T-helper 1 cell (primary cell): Measurements from ENCODE around the gene ZNF213.
"Not testable (repeated sequence)": the region's sequence is repeated elsewhere in the genome, so short reads cannot be mapped to it uniquely, and the experiment has no call there.

Experiments
- DNase-seq, 5 donors: peaks; one replicate each; pipeline ENCODE4 v3.0.0-alpha.2; 2012 to 2020

ZNF213 gene

DNA sequence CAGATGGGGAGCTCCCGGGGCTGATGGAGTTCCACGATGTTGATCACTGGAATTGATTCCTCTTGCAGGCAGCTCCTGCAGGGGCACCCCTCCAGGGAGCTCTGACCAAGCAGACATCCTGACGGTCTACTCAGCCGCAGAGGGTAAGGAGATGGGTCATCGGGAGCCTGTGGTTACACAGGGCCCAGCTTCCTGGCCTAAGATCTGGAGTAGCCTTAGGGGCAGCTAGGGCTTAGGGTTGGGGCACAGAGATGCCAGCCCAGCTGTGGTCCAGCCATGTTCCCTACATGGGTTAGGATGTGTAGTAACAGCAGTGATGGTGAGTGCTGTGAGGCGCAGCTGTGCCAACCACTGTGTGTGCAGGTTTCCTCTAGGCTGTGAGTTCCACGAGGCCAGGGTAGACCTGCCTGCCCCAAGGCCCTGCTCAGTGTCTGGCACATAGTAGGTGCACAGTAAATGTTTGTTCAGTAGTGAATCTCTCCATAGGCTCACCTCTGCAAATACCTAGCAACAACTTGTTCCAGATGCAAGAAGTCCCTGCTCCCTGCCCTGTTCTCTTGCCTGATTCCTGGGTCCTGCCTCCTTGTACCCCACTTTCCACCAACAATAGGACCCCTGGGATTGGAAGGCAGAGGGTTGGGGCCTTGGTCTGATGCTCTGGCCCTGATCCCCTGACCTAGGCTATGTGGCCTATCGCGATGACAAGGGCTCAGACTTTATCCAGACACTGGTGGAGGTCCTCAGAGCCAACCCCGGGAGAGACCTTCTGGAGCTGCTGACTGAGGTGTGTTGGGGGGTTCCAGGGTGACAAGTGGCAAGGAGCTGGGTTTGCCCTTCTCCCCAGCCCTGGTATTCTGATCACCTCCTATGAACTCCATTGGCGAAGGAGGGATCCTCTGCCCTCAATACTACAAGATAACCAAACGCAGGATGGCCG lies 13.7 kb downstream of the ZNF213 start:
- DNase-seq, result no peak

DNA sequence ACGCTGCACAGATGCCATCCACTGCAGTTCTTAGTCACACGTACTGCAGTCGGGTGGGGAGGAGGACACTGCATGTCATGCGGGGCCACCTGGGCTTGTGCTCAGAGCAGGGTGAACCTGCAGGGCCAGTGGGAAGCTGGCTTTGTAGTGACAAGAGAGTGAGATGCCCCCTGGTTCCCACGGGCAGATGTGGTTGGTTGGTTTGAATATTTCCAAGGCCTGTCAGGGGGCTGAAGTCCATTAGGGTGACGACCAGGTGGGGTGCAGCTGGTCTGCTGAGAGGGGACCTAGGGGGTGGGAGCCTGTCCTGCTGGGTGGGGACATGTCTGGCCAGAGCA lies 14.3 kb downstream of the ZNF213 start:
- DNase-seq, result no peak

DNA sequence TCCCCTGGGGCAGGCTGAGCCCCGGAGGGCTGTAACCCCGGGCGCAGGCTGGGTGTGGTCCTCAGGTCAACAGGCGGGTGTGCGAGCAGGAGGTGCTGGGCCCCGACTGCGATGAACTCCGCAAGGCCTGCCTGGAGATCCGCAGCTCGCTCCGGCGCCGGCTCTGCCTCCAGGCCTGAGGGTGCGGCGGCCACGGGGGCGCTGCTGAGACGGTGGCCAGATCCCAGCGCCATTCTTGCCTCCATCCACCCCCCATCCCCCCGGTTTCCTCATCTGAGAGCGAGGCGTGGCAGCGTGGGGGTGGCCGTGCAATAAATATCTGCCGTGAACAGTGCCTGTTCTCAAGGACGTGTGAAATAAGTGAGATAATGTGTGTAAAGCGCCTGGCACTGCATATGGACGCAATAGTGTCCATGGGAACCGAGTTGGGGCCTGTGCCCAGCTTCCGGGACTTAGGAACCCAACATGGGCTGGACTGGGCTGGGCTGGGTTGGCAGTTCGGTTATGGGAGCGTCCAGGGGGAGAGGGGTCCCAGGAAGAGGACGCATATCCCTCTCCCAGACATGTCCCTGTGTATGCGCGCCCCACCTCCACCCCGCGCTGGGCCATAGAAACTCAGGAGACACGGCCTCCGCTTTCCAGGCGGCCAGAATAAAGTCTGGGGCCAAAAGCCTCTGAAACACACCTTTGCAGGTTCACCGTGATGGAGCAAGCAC lies 15.0 kb downstream of the ZNF213 start:
- peak in 1 of 5 donors; percentile 65 for DNase-seq

DNA sequence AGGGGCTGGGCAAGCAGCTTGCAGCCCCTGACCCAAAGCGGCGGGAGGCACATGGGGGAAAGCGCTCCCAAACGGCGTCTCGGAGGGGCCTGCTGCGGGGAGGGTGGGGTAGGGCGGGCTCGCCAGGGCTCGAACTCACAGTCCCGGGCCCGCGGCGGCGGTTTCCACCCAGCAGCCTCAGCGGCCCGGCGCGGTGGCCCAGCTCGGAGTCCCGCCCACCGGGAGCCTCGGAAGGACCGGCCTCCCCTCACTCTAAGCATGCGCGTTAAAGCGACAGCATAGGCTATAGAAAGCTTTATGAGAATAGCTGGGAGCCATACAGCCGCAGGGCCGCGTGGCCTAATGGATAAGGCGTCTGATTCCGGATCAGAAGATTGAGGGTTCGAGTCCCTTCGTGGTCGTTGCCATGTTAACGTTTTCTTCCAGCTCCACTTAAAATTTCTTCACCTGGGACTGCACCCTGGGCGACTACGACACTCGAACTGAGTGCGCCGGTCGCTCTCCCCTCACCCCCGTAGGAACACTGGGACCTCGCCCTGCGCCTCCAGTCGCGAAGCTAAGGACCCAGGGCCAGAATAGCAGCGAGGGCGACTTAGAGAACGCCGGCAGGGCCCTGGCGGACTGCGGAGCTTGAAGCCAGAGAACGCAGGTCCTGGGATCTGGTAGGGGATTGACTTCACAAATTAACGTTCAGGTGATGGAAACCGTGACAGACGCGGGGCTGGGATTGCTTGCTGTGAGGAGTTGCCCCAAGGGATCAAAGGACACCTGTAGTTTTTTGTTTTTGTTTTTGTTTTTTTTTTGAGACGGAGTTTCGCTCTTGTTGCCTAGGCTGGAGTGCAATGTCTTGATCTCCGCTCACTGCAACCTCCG lies 15.8 kb downstream of the ZNF213 start:
- DNase-seq, result peak; percentile 89 to 96 (median 94)

DNA sequence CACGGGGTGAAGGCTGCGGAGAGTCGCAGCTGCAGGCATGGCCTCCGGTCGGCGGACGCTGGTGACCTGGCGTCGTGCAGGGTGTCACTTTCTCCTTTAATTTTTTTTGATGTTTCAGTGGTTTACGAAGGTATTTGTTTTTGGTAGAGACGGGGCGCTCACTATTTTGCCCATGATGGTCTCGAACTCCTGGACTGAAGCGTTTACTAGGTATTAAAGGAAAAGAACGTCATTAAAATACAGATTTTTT lies 17.1 kb downstream of the ZNF213 start:
- DNase-seq, result no peak

DNA sequence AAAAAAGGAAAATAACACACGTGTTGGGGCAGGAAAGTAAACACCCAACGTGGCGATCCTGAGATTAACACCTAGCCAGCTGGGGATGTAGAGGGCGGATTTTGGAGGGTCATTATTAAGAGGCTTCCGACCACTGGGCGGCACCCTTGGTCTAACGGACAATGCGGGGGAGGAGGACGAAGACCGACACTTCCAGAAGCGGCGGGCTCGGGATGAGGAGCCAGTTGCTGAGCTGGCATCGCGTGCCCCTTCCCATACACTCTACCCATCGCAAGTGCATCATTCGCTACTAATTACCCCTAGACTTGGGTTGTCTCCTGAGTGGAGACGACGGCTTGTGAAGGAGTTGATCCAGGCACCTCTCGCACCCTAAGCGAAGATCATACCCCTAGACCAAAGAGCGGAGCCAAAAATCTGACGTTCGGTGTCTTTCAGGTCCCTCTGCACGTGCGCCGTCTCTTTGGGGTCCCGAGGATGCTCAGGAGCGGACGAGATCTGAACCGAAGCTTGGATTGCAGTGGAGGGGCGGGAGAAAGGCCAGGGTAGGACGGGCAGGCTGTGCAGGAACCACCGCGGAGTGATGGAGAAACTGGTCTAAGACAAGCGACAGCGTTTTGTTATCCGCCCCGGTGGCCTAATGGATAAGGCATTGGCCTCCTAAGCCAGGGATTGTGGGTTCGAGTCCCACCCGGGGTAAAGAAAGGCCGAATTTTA lies 17.6 kb downstream of the ZNF213 start:
- peak in 4 of 5 donors; percentile 25 to 84 (median 54) for DNase-seq

DNA sequence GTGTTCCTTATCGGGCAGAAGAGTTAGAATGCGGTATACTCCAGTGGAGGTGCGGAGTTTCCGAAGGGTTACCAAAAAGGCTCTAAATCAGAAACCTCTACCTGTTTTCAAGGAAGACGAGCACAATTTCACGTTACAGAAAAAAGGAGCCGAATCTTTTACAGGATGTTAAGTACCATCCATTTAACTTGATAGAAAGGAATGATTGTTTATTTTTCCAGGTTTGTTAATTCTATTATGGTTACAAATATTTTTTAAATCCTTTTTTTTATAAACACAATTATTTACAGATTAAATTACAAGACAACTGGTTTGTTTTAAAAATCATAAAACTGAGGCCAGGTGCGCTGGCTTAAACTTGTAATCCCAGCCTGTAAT lies 18.2 kb downstream of the ZNF213 start:
- no peak for DNase-seq

DNA sequence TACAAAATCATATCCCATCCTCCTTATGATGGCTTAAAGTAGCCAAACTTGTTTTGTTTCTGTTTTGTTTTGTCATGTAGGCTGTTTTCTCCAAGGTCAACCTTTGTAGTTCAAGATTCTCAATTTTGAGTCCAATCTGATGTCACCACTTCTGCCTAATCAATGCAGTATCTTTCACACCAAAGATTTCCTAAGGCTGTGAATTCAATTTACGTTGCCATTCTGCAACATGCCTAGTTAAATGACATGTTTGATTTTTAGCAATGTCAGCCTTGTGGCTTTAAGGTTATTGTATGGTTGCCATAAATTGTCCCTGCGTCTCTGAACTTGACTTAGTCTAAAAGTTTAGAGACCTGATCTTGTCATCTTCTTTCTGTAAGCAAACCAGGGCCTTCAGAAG lies 20.4 kb downstream of the ZNF213 start:
- no peak for DNase-seq

DNA sequence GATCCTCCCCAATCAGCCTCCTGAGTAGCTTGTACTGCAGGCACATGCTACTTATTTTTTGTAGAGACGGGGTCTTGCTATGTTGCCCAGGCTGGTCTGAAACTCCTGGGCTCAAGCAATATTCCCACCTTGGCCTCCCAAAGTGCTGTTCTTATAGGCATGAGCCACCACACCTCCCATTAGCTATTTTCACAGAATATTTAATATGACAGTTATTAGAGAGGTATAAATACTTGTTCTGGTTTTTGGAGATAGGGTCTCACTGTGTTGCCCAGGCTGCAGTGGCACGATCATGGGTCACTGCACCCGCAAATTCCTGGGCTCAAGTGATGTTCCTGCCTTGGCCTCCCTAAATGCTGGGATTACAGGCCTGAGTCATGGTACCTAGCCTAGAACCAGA lies 21.1 kb downstream of the ZNF213 start:
- DNase-seq, result no peak

DNA sequence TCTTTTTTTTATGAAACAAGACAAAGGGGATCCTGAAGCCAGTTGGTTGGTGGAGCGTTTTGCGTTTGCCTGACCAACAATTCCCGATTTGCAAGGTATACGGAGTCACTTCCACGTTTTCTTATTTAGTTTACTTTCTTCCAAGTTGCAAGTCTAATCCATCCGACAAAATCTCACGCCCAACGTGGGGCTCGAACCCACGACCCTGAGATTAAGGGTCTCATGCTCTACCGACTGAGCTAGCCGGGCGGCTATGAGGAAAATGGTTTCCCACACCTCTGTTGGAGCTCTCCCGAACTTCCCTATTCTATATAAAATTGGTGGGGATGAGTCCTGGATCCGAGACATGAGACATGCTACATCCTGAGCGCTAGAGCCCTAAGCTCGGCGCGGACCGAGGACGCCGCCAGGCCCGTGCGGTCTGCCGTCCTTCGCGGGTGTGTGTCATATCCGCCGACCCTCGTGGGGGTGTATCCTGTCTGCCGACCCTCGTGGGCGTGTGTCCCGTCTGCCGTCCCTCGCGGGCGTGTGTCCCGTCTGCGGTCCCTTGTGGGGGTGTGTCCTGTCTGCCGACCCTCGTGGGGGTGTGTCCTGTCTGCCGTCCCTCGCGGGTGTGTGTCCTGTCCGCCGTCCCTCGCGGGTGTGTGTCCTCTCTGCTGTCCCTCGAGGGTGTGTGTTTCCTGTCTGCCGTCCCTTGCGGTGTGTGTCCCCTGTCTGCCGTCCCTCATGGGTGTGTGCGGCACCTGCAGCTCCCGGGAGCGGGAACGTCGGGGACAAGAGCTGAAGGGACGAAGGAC lies 22.6 kb downstream of the ZNF213 start:
- DNase-seq, result peak in 4 of 5 donors; percentile 47 to 66 (median 58)

DNA sequence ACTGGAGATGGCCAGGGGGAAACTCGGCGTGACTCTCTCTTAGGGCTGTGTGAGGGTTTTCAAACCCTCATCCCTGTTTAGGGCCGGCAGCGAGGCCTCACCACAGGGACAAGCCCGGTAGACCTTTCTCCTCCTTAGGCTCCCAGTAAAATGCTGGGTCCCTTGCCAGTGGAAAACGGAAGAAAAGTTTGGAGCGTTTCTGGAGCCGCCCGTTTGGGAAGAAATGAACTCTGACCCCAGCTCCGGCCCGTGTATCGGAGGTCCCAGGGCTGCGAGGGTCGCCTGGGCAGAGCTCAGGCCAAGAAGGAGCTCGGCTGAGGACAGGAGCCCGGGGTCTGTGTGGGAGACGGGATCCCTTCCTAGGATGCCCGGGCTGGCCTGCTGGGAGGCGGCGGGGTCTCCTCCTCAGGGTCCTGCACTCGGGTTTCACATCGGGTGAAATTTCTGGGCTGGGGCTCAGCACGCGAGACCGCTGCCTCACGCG lies 23.2 kb downstream of the ZNF213 start:
- DNase-seq, result no peak

DNA sequence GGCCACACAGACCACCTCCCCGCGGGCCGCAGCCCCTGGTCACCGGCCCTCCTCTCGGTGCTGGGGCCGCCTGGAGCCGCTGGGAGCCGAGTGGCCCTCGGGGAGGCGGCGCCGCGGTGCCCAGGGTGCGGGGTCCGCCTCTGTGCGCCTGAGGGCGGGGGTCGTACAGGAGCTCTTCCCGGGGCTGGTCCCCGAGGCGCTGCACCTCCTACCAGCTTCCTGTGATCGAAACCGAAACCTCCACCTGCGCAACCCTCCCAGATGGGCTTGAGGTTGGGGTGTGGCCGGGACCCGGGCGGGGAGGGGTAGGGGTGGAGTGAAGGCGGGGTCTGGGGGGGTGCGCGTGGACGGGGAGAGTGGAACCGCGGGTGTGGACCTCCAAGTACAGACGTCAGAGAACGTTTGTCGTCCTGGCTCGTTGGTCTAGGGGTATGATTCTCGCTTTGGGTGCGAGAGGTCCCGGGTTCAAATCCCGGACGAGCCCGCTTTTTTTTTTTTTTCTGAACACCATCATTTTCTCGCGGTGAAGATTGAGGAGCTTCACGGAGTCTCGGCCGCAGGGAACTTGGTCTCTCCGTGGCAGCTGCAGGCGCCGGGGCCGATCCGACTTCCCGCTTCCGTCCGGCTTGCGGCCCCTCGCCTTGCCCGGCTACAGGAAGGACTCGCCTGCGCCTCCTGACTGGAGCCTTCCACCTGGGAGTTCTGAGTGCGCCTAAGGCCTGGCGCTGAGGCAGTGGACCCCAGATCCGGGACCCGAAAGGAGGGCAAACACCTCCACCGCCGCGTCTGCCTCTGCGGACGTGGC lies 23.9 kb downstream of the ZNF213 start:
- peak; percentile 87 to 94 (median 94) for DNase-seq

DNA sequence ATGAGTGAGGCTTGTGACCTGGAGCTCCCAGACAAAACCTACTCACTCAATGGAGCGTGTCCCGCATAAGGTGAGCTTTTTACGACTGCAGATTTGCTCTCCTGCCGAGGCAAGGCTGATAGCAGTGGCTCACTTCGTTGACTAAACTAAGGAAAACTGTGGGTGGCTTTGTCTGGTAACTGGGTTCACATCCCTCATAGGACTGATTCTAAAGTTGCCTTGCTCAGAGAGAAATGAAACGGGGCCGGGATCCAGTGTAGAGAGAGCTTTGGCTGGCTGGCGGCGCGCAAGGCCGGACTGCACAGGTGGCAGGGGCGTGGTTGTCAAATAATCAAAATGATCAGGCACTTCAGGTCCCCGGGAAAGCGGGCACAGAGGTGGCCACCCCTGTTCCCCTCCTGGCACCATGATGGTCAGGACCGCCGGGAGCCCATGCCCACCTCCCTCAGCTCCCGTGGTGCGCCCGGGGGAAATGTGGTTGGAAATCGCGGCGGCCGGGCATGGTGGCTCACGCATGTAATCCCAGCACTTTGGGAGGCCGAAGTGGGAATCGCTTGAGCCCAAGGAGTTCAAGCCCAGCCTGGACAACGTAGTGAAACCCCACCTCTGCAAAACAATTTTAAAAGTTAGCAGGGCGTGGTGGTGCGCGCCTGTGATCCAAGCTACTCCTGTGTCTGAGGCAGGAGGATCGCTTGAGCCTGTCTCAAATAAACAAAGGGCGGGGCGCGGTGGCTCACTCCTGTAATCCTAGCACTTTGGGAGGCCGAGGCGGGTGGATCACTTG lies 26.6 kb downstream of the ZNF213 start:
- DNase-seq, result no peak

DNA sequence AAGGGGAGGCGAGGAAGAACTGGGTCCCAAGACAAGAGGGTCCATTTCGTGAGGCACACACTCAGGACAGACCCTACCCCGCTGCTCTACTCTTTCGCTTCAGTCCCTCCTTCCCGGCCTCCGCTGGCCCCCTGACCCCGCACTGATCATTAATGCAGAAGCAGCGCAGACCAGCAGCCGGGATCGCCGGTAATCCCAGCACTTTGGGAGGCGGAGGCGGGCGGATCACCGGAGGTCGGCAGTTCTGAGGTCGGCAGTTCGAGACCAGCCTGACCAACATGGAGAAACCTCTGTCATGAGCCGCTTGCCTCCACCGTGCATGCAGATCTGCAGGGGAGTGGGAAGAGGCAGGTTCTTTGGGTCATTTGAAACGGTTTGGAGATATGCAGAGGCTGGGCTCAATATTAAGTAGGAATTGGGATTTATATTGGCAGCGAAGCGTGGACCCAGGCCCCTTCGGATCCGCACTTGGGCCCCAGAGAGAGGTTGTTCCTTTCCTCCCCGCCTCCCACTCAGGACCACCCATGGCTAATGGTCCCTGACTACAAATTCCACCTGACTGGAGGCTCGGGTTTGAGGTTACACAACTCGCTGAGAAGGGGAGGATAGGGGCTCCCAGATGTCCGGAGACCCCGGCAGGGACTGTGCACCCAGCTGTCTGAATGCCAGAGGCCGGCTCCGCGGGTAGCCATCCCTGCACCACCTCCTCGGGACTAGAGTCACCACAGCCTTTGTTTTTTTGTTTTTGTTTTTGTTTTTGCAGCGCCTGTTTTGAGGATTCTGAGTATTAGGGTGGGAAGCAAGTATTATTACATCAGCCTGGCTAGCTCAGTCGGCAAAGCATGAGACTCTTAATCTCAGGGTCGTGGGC lies 29.5 kb downstream of the ZNF213 start:
- DNase-seq, result no peak

DNA sequence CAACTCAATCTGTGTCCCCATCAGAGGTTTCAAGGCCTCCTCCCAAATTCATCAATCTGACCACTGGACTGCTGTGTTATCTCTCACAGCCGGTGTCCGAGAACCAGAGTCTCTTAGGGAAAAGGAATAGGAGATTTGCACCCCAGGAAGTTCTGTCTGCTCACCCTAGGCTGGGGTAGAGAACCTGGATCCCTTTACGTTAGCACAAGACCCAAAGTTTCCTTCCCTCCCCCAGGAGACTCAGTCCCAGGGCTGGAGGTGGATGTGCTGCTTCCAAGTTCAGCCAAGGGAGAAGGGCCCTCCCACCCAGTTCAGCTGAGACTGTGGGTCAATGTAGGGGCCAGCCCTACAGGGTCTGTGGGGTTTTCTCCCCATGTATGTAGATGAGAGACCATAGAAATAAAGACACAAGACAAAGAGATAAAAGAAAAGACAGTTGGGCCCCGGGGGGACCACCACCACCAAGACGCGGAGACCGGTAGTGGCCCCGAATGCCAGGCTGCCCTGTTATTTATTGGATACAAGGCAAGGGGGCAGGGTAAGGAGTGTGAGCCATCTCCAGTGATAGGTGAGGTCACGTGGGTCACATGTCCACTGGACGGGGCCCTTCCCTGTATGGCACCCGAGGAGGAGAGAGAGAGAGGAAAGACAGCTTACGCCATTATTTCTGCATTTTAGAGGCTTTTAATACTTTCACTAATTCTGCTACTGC lies 30.4 kb downstream of the ZNF213 start:
- DNase-seq, result no peak

DNA sequence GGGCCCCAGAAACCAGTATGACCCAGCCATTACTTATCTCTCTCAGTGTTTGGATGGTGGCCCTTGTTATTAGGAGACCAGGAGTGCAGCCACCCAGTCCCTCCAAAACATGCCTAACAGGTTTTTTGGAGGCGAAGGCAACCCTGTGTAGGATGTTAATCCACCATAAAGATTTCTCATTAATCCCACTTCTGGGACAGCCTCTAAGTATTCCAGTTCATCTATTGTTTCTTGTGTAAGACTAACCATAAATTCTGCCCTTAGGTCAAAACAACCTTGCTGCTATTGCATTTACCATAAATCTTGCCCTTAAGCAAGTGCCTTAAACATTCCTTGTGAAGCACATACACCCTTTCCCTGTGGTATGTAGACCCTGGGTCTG lies 31.7 kb downstream of the ZNF213 start:
- no peak for DNase-seq

DNA sequence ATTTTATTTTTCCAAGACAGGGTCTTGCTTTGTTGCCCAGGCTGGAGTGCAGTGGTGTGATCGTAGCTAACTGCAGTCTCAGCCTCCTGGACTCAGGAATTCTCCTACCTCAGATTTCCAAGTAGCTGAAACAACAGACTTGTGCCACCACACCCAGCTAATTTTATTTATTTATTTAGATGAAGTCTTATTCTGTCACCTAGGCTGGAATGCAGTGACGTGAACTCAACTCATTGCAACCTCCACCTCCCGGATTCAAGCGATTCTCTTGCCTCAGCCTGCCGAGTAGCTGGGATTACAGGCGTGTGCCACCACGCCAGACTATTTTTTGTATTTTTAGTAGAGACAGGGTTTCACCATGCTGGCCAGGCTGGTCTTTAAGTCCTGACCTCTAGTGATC lies 33.9 kb downstream of the ZNF213 start:
- not testable (repeated sequence) for DNase-seq

DNA sequence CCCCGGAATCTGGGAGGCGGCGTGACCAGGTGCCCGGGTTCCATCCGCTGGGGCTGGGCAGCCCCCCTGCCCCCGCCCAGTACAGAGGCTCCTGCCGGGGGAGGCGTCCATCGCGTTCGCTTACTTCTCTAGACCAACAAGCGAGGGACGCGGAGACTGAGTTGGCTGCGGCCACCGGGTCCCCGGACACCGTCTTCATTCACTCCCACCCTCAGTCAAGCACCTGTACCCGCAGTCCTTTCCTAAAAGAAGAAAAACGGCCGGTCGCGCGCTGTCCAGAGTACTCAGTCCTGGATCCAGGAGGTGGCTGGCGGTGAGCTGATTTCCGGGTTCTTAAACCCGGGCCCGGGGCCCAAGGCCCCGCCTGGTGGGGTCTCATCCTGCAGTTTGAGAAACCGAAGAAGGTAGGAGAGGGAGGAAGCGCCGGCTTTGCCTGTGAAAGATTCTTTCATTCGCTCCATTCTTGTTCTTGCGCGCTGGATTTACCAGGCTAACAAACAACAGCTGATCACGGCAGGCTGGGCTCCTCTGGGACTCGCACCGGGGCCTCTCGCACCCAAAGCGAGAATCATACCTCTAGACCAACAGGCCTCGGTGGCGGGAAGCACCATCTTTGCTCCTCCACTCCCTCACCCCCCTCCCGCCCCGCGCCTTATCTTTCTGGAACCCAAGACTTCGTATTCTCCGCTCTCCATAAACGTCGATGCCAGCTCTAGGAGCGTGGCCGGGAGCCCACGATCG lies 35.8 kb downstream of the ZNF213 start:
- peak in 1 of 5 donors; percentile 28 for DNase-seq
